IPS-NIHi11 (cell line): Measurements from ENCODE around the gene ATAD3C.
"Not testable (repeated sequence)": the region's sequence is repeated elsewhere in the genome, so short reads cannot be mapped to it uniquely, and the experiment has no call there.

Experiments used
- DNase-seq: peaks from one replicate; pipeline ENCODE4 v3.0.0; 2012; ENCODE audit warnings: mixed read lengths, low spot score

Gene ATAD3C

DNA sequence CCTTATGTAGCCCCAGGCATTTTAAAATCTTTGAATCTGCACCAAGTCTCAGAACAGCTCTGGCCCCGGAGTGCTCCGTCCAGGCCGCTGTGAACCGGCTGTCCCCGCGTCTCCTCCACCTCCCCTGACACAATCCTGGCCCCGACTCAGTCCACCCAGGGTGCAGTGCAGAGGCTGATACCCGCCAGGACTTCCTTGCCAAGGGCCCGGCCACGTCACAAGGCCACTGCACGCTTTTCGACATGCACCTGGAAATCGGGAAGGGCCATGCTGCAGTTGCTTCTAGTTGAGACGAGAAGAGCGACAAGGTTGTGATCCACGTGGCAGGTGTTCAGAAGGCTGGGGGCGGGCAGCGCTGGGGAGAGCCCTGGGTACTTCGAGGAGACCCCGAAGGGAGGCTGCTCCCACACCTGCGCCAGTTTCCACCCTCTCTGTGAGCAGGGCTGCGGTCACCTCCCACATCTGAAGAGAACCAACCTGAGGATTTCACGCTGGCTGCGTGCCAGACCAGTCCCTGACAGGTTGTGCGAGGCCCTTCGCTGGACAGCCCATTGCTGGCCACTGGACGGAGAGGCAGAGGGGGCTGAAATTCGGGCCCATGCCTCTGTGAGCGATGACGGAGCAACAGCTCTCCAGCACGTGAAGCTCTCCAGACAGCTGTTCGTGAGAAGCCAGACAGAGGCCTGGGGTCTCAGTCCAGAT is 7.3 kb upstream of the ATAD3C start:
- no peak for DNase-seq

DNA sequence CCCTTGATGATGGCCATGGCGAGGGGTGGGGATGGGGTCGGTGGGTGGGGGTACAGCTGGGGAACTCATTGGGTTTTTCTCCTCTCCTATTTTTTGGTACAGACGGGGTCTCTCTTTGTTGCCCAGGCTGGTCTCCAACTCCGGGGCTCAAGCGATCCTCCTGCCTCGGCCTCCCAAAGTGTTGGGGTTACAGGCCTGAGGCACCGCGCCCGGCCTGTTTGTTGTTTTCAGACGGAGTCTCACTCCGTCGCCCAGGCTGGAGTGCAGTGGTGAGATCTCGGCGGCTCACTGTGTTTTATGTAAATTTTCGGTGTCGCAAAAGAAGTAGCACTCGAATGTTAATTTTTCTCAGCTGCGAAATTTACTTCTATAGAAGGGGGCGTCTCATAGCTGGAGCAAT is 2.9 kb upstream of the ATAD3C start:
- not testable (repeated sequence) for DNase-seq

DNA sequence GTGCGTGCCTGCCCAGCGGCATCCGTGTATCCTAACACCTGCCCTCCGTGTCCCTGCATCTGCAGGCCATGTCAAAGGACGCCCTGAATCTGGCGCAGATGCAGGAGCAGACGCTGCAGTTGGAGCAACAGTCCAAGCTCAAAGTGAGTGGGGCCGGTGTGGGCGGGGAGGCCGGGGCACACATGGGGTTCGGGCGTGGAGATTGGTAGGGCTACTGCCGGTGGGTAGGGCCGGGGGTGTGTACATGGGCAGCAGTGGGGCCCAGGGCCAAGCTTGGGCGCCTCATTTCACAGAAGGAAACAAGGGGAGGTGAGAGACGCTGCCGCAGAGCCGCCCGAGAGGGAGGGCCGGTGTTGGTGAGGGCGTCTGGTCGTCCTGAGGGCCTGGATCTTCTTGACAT is 1.1 kb downstream of the ATAD3C start:
- not testable (repeated sequence) for DNase-seq

DNA sequence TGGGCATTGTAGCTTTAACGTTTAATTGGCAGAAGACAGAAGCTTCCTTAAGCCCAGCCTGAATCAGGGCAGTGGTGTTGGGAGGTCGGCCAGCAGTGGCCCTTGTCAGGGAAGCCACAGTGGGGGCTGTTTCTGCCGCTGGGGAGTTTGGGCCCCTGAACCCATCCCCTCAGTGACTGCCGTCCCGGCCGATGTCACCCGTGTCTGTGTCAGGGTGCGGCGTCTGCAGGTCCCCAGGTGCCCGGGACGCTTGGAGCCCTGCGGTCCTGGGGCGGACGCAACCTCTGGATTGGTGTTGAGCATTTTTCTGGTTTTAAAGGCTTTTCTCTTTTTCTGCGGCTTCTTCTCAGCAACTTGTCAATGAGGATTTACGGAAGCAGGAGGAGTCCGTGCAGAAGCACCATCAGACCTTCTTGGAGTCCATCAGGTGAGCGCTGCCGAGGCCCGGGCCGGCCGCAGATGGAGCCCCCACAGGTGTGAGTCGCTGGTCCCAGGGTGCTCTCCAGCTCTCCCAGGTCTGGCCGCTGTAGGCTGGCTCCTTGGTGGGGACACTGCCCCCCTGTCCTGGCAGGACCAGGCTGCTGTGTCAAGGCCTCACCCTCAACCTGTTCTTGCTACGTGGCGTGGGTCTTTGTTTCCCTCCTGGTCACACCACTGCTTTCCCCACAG is 2.3 kb downstream of the ATAD3C start:
- DNase-seq: peak; percentile 8

DNA sequence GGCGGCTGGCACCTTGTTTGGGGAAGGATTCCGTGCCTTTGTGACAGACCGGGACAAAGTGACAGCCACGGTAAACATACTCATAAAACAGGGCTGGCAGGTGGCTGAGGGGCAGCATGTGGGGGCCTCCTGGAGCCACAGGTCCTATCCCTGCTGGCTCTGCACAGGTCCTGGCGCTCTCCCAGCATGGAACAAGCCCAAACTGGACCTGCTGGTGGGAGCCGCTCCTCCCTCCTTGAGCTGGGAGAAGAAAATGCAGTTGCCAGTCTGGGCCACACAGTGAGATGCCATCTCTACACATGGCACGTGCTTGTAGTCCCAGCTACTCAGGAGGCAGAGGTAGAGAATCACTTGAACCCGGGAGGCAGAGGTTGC is 2.9 kb downstream of the ATAD3C start:
- not testable (repeated sequence) for DNase-seq

DNA sequence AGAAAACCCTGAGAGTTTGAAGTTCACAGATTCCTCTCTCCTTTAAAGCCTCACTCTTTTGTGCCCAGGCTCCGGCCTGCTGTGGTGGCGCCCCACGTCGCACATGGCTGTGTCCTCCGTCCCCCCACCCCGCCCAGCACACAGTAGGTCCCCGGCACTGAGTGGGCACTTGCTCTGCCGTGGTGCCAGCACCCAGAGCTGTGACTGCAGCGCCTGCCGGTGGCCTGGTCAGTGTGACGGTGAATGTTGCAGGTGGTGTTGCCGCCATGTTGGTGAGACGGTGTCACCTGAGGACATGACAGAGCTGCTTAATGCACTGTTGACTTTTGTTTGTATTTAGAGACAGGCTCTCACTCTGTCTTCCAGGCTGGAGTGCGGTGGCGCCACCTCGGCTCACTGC is 3.4 kb downstream of the ATAD3C start:
- no peak for DNase-seq

DNA sequence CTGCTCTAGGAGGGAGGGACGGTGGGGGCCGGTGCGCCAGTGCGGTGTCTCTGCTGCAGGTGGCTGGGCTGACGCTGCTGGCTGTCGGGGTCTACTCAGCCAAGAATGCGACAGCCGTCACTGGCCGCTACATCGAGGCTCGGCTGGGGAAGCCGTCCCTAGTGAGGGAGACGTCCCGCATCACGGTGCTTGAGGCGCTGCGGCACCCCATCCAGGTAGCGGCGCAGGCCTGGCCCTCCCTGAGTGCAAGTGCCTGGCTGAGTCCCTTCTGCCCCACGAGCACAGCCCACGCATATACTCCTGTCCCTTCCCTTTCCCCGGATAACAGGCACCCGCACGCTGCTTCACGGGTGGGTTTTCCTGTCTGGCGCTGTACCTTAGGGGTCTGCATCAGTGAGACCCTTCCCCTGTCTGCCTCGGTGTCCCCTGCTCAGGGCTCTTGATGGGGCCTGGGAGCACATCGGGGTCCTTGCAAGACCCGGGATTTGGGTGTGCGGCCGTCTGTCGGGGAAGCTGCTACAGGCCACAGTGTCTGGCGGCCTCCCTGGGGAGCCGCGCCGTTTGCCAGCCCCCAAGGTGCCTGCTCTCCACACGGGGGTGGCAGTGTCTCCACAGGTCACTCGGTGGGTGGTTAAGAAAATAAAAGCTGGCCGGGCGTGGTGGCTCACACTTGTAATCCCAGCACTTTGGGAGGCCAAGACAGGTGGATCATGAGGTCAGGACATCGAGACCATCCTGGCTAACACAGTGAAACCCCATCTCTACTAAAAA is 5.0 kb downstream of the ATAD3C start:
- not testable (repeated sequence) for DNase-seq

DNA sequence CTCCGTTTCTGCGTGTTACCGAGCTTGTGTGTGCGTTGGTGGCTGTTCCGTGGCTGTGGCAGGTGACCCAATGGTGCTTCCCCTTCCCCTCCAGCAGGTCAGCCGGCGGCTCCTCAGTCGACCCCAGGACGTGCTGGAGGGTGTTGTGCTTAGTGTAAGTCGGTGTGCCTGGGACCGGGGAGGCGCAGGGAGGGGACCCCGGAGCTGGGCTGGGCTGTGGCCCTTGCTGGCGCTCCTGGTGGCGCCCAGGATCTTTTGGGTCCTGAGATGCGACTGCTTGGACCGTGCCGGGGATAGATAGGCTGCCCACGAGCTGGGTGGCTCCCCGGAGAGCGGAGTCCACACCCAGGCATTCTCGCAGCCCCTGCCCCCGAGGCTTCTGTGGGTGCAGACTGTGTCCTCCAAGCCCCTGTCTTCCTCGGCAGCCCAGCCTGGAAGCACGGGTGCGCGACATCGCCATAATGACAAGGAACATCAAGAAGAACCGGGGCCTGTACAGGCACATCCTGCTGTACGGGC is 5.9 kb downstream of the ATAD3C start:
- no peak for DNase-seq

DNA sequence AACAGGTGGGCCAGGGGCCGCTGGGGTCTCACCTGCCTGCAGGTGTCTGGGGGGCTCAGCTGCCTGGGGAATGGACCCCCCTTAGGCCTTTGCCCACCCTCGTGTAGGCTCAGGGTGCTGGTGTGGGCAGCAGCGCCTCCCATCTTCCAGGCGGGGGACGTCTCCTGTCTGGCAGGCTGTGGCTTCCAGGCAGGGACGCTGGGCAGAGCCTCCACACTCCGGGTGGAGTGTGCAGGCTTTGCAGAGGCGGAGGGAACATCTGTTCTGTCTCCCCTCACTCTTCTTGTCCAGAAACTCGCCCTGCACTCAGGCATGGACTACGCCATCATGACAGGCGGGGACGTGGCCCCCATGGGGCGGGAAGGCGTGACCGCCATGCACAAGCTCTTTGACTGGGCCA is 6.4 kb downstream of the ATAD3C start:
- not testable (repeated sequence) for DNase-seq

DNA sequence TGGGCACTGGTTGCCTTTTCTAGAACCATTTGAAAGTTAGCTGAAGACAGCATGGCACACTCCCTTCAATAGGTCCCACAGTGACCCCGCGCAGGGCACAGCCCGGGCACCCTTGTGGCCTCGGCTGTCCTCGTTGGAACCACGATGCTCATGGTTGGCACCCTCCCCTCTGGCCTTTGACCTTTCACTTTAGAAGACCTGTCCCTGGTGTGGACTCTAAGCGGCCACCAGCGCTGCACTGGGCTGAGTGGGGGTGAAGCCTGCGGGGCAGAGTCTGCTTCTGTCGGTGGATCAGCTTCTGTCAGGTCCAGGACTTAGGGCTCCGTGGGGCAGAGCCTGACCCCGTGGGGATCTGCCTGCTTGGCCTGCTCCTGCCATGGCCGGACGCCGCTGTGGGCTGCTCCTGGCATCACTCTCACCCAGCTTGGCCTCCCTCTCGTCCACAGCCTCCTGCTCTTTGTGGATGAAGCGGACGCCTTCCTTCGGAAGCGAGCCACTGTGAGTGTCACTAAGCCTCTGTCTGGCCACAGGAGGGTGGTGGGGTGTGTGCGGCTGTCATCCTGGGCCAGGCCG is 7.3 kb downstream of the ATAD3C start:
- not testable (repeated sequence) for DNase-seq

DNA sequence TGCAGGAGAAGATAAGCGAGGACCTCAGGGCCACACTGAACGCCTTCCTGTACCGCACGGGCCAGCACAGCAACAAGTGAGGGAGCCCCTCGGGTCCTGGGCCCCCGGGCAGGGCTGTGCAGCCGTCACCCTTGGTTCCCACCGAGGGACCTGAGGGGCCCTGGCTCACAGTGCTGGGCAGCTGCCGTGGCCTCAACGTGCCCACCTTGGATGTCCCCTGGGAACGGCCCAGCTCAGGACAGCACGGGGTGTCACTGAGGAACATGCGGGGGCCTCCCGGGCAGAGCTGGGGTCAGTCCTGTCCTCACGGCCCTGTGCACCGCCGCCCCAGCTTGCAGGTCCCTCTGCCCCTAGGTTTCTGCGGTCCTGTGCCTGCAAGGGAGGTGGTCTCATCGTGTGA is 9.7 kb downstream of the ATAD3C start:
- DNase-seq: not testable (repeated sequence)

DNA sequence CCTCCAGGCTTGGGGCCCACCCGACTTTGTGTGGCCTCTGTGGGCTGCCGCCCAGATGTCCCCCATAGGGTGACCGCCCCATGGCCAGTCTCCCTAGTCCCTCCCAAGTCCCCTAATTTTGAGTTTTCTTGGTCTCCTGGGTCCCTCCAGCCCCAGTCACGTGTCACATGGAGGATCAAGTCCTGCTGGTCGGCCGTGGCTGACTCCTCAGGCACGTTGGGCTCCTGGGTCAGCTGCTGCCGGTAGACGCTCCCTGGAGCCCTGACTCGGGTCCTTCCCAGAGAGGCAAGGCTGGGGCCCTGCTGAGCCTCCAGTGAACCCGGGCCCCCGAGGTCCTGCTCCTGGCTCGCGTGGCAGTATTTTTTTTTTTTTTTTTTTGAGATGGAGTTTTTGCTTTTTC is 10.2 kb downstream of the ATAD3C start:
- DNase-seq: not testable (repeated sequence)

DNA sequence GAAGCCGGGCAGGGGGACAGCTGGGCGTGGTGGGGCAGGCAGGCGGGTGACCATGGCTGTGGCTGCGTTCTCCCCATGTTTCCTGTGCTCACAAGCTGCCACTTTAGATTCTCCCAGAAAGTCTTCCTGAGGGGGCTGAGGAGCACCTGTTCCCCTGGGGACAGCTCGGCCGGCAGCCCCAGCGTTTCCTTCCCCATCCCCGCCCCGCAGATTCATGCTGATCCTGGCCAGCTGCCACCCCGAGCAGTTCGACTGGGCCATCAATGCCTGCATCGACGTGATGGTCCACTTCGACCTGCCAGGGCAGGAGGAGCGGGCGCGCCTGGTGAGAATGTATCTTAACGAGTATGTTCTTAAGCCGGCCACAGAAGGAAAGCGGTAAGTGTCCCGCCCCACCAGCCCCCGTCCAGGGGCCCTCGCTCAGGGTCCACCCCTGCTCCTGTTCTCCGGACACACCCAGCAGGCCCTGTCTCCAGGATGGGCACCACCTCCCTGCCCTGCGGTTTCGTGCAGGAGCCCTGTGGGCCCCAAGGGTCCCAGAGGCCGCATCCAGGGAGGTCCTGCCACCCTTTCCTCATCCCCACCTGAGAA is 11.1 kb downstream of the ATAD3C start:
- DNase-seq: no peak

DNA sequence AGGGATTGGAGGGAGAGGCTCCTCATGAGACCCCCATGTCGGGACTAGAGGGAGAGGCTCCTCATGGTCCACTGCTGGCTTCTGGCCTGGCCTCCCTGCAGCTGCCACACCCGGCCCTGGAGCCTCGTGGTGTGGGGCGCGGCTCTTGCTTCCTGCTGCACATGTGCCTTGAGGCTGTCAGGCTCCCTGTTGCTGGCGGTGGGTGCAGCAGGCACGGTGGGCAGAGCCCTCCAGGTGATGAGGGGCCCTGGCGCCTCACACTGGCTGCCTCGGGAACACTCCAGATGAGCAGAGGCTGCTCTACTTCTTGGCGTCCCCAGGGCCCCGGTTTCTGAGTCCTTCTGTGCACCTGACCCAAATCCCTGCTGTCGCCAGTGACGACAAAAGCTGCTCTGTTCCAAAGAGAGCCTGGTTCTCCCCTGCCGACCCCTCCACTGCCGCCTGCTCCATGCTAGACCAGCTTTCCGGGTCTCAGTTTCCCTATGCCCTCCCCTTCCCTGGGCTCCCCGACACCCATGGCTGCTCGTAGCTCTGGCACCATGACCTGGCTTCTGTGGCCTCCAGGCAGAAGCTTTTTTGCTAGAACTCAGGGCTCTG is 12.3 kb downstream of the ATAD3C start:
- DNase-seq: no peak

DNA sequence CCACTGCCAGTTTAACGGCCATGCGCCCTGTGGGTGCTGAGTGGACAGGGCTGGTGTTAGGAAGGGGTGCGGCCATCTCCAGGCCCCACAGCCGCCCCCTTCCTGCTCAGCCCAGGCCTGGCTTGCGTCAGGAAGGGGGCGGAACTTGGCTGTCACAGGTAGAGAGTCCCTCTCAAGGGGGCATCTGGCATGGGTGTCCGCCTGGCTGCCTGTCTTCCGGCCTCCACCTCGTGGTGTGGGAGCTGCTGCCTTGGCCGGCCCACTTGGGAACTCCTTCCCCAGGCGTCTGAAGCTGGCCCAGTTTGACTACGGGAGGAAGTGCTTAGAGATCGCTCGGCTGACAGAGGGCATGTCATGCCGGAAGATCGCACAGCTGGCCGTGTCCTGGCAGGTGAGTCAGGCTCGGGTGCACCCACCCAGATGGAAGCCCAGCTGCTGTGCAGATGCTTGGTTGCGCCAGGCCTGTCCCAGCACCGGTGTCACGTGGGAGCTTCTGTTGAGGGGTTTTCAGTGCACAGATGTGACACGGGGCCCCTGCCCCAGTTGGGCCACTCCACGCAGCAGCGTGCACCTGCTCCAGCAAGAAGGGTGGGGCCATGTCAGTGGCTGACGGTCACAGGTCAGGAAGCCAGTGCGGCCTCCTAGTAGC is 13.0 kb downstream of the ATAD3C start:
- peak; percentile 61 for DNase-seq

DNA sequence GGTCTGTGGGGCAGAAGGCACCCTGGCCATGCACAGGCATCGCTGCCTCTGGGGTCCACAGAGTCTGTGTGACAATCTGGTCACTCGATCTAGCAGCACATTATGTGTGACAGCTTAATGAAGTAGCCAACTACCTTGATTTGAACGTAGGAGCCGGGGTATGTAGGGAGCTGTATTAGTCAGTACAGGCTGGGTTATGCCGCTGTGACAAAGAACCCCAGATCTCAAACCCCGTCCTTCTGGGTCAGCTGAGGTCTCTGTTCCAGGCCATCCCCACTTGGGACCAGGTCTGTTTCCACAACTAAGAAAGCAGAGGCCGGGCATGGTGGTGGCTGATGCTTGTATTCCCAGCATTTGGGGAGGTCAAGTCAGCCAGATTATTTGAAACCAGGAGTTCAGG is 13.8 kb downstream of the ATAD3C start:
- no peak for DNase-seq

DNA sequence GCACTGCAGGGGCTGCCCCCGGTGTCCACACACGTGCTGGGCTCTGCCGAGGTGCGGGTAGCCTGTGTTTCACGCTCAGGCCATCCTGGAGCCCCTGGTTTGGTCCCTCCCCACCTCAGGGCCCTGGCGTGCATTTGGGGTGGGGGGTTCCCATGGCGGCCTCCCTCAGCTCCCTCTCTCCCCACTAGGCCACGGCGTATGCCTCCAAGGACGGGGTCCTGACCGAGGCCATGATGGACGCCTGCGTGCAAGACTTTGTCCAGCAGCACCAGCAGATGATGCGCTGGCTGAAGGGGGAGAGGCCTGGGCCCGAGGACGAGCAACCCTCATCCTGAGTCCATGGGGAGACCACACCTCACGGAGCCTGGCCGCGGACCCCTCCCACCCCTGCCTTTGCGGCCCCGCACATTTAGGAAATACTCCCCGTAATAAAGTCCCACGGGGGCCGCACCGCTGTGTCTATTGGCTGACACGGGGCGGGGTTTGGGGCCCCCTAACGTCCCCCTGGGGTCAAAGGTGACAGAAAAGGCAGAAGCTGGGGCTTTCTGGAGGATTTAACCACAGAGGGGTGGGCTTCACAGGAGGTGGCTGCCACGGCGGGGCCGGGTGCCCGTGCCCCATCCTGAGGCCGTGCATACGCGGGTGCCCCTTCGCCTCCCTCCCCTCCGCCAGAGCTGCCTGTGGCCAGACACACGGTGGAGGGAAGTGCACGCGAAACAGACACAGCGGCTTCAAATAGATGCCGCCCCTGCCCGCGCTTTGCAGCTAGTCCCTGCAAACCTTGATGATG is 18.9 kb downstream of the ATAD3C start:
- DNase-seq: not testable (repeated sequence)

DNA sequence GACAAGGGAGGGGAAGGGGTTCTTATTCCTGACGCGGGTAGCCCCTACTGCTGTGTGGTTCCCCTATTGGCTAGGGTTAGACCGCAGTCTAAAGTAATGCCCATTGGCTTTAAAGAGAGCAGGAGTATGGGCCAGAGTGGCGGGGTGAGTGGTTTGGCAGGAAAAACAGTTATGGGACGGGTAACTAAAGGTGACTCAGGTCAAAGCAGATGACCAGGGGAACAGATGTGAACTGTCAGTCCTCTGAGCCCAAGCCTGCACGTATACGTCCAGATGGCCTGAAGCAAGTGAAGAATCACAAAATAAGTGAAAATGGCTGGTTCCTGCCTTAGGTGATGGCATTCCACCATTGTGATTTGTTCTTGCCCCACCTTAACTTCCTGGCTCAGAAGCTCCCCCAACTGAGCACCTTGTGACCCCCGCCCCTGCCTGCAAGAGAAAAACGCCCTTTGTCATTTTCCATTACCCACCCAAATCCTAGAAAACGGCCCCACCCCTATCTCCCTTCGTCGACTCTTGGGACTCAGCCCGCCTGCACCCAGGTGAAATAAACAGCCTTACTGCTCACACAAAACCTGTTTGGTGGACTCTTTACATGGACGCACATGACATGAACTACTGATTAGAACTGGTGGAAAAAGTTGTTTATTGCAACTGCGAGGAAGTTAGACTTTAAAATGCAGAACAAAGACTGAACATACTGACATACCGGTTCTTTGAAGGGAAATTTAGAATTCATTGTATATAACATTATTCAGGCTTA is 21.3 kb downstream of the ATAD3C start:
- no peak for DNase-seq

DNA sequence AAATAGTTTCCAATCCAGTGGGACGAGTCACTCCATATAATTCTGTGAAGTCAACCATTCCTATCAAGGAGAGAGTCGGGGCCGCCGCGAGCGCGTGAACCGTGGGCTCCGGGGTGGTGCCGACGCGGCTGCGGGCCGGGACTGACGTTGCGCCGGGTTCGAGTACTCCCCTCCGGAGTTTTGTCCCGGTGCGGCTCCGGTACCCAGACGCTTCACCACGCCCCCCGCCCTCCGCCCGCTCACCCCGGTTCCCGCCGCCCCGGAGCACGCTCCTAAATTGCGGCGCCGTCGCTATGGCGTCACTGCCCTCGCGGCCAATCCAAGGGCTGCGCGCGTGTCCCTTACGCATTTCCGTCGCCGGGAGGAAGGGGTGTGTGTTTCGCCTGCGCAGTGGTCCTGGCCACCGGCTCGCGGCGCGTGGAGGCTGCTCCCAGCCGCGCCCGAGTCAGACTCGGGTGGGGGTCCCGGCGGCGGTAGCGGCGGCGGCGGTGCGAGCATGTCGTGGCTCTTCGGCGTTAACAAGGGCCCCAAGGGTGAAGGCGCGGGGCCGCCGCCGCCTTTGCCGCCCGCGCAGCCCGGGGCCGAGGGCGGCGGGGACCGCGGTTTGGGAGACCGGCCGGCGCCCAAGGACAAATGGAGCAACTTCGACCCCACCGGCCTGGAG is 22.0 kb downstream of the ATAD3C start, which contains the start of gene ATAD3B:
ATAD3B (plus strand) TSS at position 377 of the 664 bp plus-strand sequence; CDS start at position 497, 120 bp downstream.
- DNase-seq: peak; percentile 98
